ENCODE results near the gene B3GALT6.

B3GALT6 gene

DNA sequence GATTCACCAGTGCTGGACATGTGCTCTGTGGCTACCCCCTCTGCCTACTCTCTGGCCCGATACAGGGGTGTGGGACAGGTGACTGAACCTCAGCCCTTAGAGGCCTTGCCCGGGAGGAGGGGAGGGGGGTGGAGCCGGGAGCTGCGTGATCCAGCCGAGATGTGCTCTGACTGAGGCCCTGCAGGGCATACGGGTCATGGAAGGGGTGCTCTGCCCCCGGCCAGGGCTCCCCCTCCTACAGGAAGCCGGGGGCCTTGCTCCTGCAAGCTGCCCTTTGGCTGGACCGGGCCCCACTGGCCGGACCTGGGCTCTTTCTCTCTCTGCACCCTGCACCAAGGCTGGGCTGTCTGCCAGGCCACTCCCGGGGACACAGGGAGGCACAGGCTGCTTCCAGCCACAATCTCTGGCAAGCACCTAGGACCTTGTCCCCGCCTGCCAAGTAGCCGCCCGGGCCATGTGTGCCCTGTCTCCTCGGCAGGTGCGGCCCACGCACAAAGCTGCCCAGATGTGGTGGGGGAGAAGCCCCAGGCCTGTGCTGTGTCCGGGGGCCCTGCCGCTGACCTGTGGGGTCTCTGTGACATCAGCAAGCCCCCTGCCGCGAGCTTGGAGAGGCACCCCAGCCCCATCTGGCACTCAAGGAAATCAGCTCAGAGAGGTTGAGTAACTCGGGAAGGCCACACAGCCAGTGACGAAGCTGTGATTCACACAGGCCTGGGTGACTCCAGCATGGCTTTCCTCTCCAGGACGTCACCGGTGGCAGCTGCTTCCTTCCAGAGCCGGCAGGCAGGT lies 49.7 kb downstream of the B3GALT6 start:
- no peak for DNase-seq

DNA sequence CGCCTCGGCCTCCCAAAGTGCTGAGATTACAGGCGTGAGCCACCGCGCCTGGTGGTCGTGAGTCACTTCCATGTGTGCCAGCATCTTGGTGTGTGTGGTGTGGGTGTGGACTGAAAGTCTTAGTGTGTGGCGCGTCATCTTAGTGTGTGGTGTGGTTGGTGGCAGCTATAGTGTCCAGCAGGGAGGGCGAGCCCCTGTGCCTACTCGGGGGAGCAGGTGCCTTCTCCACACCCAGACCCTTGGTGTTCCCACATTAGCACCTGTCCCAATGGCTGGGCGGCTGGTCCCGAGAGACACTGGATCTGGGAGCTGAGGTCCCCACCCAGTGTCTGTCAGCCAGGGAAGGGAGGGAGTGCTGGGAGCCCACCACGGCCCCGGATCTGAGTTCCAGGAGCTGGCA lies 51.0 kb downstream of the B3GALT6 start:
- no peak for DNase-seq

DNA sequence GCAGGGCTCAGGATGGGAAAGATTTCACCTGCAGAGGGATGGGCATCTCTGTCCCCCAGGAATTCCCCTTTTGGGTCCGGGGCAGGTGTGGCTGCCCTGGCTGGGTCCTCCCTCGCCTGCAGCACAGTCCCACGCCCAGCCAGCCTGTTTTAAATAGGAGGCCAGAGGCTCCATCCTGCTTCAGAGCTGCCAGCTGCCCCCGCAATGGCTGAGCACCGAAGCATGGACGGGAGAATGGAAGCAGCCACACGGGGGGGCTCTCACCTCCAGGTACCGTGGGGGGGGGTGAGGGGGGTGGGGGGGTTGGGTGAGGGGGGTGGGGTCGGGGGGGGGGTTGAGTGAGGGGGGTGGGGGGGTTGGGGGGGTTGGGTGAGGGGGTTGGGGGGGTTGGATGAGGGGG lies 51.8 kb downstream of the B3GALT6 start:
- no peak for DNase-seq
